Adrenal gland (tissue), 12 donors: ENCODE measurements around the gene WSB1. TPM values are rescaled to one million over a fixed set of nuclear protein-coding genes. Genes with fewer than 3 reads are reported as not detected.

Experiments
- DNase-seq, 7 donors: peaks; one replicate each; pipeline ENCODE4 v3.0.0-alpha.2; 2019 to 2020
- H3K27ac ChIP-seq, 5 donors: fragments of 200-600 bp; sonication (generic) in 4 of 5; 1 replicate in 3 of 5; 2 replicates in 2 of 5; pipeline versions ENCODE4 v1.5.1 to v1.8.0; 2016 to 2020; ENCODE audit warnings: mild to moderate bottlenecking in 1 of 5
- H3K27me3 ChIP-seq: fragments of 200-600 bp; 2 replicates; pipeline ENCODE4 v1.8.0; 2021
- H3K36me3 ChIP-seq, 2 donors: fragments of 200-600 bp; replicated peaks in 1 of 2; 1 replicate in 1 of 2; 2 replicates in 1 of 2; pipeline versions ENCODE4 v1.5.1 to v1.8.0; 2018 to 2022
- H3K4me1 ChIP-seq, 2 donors: fragments of 200-600 bp; replicated peaks in 1 of 2; 1 replicate in 1 of 2; 2 replicates in 1 of 2; pipeline versions ENCODE4 v1.5.1 to v1.8.0; 2018 to 2021
- H3K4me3 ChIP-seq, 4 donors: fragments of 200-600 bp; sonication (generic) in 3 of 4; one replicate each; pipeline ENCODE4 v1.5.1; 2016 to 2018
- H3K9me3 ChIP-seq, 3 donors: fragments of 200-600 bp; sonication (generic) in 1 of 3; replicated peaks in 1 of 3; 1 replicate in 2 of 3; 2 replicates in 1 of 3; pipeline versions ENCODE4 v1.5.1 to v1.8.0; 2016 to 2021
- CTCF ChIP-seq, 6 experiments: fragments of 450-650 bp in 4 of 6; fragments of 200-600 bp in 2 of 6; sonication (generic) in 1 of 6; IDR thresholded peaks; 1 replicate in 5 of 6; 2 replicates in 1 of 6; pipeline versions ENCODE4 v1.5.1 to v1.8.0; 2016 to 2021; ENCODE audit warnings: antibody characterized with exemption in 6 of 6, mild to moderate bottlenecking in 2 of 6, moderate library complexity in 1 of 6
- POLR2A ChIP-seq, 2 donors: fragments of 450-650 bp; IDR thresholded peaks; one replicate each; pipeline ENCODE4 v1.6.1; 2017; ENCODE audit warnings: antibody characterized with exemption in 2 of 2, mild to moderate bottlenecking in 2 of 2, moderate library complexity in 1 of 2
- WGBS, 4 donors: extraction: QIAGEN DNeasy Blood & Tissue Kit in 2 of 4; methylation state at CpG; one replicate each; pipeline versions ENCODE4 v1.1.5 to v1.1.7; 2013 to 2017; 5-methylcytosine and 5-hydroxymethylcytosine counted together
- intact Hi-C, 2 donors: fragments of 100-400 bp; cut with DNase I; formaldehyde crosslinking; loops; one replicate each; pipeline versions ENCODE4 v1.14.1 to v1.15.0; 2022 to 2023
- microRNA-seq, 3 donors: library from miRNA; unstranded; fragments of <30 nt; microRNA quantifications; one replicate each; pipeline ENCODE4, GENCODE V29; 2017 to 2020
- polyA plus RNA-seq, 3 donors: library from polyadenylated mRNA; stranded (reverse); fragments of 200-250 nt in 2 of 3; fragments of 350-450 nt in 1 of 3; fragmentation: Illumina TruSeq in 1 of 3; extraction: RNeasy Lipid Tissue Mini Kit (QIAGEN cat#74804) in 1 of 3; gene quantifications; one replicate each; pipeline ENCODE4 v1.2.3, GENCODE V29; 2013 to 2014
- small RNA-seq, 2 donors: library from RNA; depleted of rRNA; stranded (forward); fragments of <200 nt; gene quantifications; one replicate each; pipeline ENCODE3, GENCODE V24; 2016
- total RNA-seq, 9 donors: library from RNA; depleted of rRNA in 4 of 9; stranded (reverse); fragments of >200 nt in 4 of 9; fragments of 120-200 nt in 1 of 9; fragmentation: NEBNext Ultra II Directional in 1 of 9; extraction: Animal tissue kit (Norgen Biotek cat#: 25700) in 1 of 9; gene quantifications; one replicate each; pipeline versions ENCODE4 v1.1.0 to v1.2.4, GENCODE V29; 2013 to 2023
- donor health status: healthy with polysubstance abuse.
- donor health status: Bipolar disorder and iron deficiency.
- donor health status: DM: yes; HTN: yes; CAD: no.
- donor health status: DM: no; HTN: no; CAD: no.
- donor health status: DM: no; HTN: no; CAD: no.
- donor health status: DM: yes; HTN: yes; CAD: no.

Gene WSB1
- total and polyA plus RNA-seq, 12 donors, result 27.5 to 170 (median 82.4) TPM

- no peaks in the 10 kb centered on the region for H3K9me3 ChIP-seq
- H3K27ac ChIP-seq, result no peak overlapping the region
- H3K27me3 ChIP-seq, result no peaks in the 10 kb centered on the region
- 75 to 77% (median 76%) methylated on average over 6 of the region's 6 CpGs for WGBS, 4 donors
- H3K36me3 ChIP-seq, result no peaks in the 10 kb centered on the region
- peaks cover 0 to 6% of the 10 kb centered on the region in 2 donors for H3K4me1 ChIP-seq
- intact Hi-C loops, result no loop called here
- no peak for TF ChIP-seq POLR2A (IDR thresholded peaks at IDR 0.05)
- no peak for TF ChIP-seq CTCF (IDR thresholded peaks at IDR 0.05)
- no peak overlapping the region for H3K4me3 ChIP-seq
- DNase-seq, result no peak
These were observed 68.6 kb downstream of the WSB1 start for GRCh38 chr17:27362503-27362902.

GRCh38 chr17:27362909-27363308 is 69.0 kb downstream of the WSB1 start:
- Histone ChIP-seq H3K27me3 (no peaks in the 10 kb centered on the region), H3K9me3 (no peaks in the 10 kb centered on the region), H3K27ac (no peak overlapping the region), H3K36me3 (no peaks in the 10 kb centered on the region), H3K4me1 (peaks cover 0 to 6% of the 10 kb centered on the region in 2 donors), H3K4me3 (no peak overlapping the region)
- TF ChIP-seq CTCF (IDR thresholded peaks at IDR 0.05), result no peak
- TF ChIP-seq POLR2A (IDR thresholded peaks at IDR 0.05), result no peak
- intact Hi-C loops, result no loop called here
- WGBS, 4 donors, result 75 to 83% (median 81%) methylated on average over 7 of the region's 7 CpGs
- no peak for DNase-seq

GRCh38 chr17:27363326-27363725 is 69.4 kb downstream of the WSB1 start:
- intact Hi-C loops, result no loop called here
- DNase-seq, result no peak

More at GRCh38 chr17:27363326-27363725, 69.4 kb downstream of the WSB1 start:
- TF ChIP-seq CTCF (IDR thresholded peaks at IDR 0.05) (no peak), POLR2A (IDR thresholded peaks at IDR 0.05) (no peak)
- no peaks in the 10 kb centered on the region for H3K9me3 ChIP-seq
- H3K27me3 ChIP-seq, result no peaks in the 10 kb centered on the region
- no peak overlapping the region for H3K4me3 ChIP-seq
- 64 to 69% (median 65%) methylated on average over 3 of the region's 3 CpGs for WGBS, 4 donors
- H3K36me3 ChIP-seq, result no peaks in the 10 kb centered on the region
- H3K27ac ChIP-seq, result peak overlapping the region in 1 of 5 donors; percentile 32
- peaks cover 0 to 6% of the 10 kb centered on the region in 2 donors for H3K4me1 ChIP-seq

Small RNA genes within 50 kb of the gene (microRNA-seq; reads per million reads assigned to microRNA genes)
- 0 to 0.38 (median 0.28) reads per million in 3 donors for gene MIR4522

Small RNA genes within 50 kb of the gene (small RNA-seq; reads per million reads assigned to genes)
- 0 reads per million in 2 donors for gene MIR4522

Other genes with a start within 250 kb of the WSB1 start
- gene KSR1, start 162.3 kb downstream of the WSB1 start, total RNA-seq, result 10 to 100 TPM; 16.0 to 50.4 (median 37.8) TPM
- 10 to 100 TPM; 38.0 to 45.0 (median 39.1) TPM for gene KSR1, start 162.3 kb downstream of the WSB1 start, polyA plus RNA-seq